GM12873 (cell line): ENCODE measurements around the gene SAMD9L.

Experiments
- TF ChIP-seq, protein P1 (sequence below): IDR thresholded peaks from 2 replicates; pipeline ENCODE4 v1.5.1; 2012; ENCODE audit warnings: low read depth, mild to moderate bottlenecking, moderate library complexity, low read length, control low read depth; ENCODE audit not compliant: insufficient read depth; ENCODE audit errors: missing control alignments

SAMD9L gene

DNA sequence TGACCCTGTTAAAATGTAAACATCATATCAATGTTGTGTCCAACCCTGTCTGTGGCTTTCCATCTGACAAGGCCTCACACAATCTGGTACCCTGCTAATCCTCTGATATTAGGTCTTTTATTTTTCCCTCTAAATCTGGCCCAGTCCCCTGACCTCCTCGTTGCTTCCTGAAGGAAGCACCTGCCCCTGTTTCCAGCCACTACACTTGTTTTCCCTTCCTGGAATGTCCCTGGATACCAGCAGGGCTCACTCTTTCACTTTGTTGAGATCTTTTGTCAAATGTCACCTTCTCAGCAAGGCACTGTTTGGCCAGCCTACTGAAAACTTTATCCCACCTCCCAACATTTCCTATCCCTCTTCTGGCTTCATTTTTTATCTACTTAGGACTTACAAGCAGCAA, 2.1 kb downstream of the SAMD9L start:
- TF ChIP-seq, protein P1, sequence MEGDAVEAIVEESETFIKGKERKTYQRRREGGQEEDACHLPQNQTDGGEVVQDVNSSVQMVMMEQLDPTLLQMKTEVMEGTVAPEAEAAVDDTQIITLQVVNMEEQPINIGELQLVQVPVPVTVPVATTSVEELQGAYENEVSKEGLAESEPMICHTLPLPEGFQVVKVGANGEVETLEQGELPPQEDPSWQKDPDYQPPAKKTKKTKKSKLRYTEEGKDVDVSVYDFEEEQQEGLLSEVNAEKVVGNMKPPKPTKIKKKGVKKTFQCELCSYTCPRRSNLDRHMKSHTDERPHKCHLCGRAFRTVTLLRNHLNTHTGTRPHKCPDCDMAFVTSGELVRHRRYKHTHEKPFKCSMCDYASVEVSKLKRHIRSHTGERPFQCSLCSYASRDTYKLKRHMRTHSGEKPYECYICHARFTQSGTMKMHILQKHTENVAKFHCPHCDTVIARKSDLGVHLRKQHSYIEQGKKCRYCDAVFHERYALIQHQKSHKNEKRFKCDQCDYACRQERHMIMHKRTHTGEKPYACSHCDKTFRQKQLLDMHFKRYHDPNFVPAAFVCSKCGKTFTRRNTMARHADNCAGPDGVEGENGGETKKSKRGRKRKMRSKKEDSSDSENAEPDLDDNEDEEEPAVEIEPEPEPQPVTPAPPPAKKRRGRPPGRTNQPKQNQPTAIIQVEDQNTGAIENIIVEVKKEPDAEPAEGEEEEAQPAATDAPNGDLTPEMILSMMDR = no peak

DNA sequence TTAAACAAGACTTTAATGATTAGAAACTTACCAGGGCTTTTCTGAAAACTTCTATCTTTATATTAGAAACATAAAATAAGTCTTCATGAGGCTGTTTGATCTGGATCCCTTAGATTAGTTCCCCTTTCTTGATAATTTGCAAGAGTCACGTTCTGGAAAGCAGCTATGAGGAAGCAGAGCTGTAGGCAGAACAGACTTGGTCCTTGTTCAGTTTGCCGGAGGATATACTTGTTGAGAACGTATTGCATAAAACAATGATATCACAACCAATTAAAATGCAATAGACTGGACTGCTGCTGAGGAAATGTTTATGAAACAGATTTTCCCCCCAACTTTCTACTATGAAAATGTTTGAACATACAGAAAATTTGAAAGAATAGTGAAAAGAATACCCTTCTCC, 2.8 kb downstream of the SAMD9L start:
- TF ChIP-seq, protein P1 = no peak

DNA sequence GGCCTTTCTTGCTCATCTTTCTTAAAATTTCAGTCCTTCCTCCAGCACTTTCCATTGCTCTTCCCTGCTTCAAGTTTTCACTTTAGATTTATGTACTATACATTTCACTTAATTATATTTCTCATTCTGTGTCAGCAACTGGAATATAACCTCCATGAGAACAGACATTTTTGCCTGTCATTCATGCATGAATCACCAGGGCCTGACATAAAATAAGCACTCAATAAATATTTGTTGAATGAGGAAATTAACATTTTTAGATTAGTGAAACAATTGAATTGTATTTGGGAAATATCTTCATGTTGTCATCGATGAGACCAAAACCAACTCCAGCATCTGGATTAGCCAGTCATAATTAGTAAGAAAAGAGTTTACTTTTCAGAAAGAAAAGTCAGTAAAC, 6.1 kb downstream of the SAMD9L start:
- TF ChIP-seq, protein P1 = no peak

DNA sequence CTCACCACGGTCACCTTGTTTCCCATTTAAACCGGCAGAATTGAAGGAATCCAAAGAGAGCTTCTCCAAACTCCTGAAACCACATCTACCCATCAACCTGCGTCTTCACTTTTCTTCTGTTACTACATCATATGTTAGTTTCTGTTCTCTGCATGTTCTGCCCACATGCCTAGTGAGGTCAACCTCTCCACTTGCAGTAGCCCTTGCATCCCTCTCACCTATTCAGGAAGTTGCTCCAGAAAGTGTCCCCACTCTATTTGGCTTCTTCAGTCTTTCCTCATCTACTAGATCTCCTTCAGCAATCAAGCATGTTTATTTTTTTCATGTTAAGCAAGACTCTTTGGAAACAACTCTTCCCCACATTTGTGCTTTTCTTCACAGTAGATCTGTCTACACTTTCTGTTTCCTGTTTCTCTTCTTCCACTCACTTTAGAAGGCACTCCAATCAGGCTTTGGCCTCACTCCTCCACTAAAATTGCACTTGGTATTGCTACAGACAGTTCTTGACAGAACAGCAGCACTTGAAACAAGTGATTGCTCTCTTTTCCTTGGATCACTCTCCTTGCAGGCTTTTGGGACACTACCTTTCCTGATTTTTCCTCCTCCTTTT, 7.5 kb downstream of the SAMD9L start:
- TF ChIP-seq, protein P1 = no peak

DNA sequence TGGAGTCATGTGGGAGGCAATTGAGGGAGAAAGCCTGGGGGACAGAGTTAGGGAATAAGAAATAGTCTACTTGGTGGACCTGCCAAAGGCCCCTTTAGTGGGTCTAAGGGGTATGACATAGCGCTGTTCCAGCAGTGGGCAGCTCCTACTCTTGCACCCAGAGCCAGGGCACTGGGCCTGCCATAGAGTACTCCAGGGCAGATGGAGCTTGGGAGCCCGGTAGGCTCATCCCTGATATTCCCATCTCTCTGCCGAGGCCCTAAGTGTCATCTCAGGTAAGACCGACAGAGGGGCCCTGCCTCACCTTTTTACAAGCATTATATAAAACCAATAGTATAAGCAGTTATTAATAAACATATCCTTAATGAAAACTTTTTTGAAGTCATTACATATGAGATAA, 9.6 kb downstream of the SAMD9L start:
- TF ChIP-seq, protein P1 = no peak

DNA sequence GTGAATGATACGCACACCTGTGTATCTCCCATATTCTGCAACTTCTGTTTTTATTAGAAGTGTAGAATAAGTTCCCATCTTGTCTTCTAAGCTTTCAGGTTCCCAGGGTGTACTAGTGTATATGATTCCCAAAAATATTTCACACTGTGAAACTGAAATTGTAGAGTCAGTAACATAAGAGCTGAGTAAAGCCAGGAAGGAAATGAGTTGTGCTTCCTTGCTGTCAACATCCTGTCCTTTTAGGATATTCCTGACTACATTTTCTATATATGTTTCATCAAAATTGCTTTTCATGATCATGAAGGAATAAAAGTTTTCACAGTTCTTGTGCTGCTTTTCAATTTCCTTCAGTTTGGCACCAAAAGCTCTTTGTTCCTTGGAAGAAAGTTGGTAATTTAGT, 15.2 kb downstream of the SAMD9L start:
- TF ChIP-seq, protein P1 = no peak

DNA sequence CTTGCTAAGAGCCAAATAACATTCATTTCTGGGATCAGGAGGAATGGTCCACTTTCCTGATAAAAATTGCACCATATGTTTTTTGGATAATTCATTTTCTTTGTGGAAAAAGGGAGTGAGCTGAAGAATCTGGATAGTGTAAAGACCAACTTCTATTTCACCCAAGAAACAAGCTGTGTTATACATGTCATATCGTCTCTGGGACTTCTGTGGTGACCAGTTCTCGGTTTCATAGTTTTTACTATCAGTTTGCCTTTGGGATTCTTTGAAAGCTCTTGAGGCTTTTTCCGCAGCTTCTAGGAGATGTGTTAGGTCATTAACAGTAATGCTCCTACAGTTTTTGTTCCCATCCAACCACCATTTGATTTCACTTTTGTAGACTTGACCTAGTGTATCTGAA, 16.0 kb downstream of the SAMD9L start:
- TF ChIP-seq, protein P1 = no peak
